ENCODE measurements around the gene TEAD4. TPM values are rescaled to one million over a fixed set of nuclear protein-coding genes. Genes with fewer than 3 reads are reported as not detected.

The TEAD4 gene
- total and polyA plus RNA-seq, 3 donors from 2014 or later: 9.7 to 16.1 (median 10.9) TPM

GRCh38 chr12:3071710-3072109, 112.5 kb downstream of the TEAD4 start:
- Histone ChIP-seq H3K4me1 (peaks cover 8% of the 10 kb centered on the region), H3K4me3 (no peak overlapping the region), H3K27ac (no peak overlapping the region), H3K36me3 (ENCODE audit: low read depth, missing control alignments) (no peaks in the 10 kb centered on the region), H3K9me3 (no peaks in the 10 kb centered on the region), H3K27me3 (no peaks in the 10 kb centered on the region)
- 84 to 92% methylated on average over 9 to 25 of the region's 25 CpGs for WGBS, 2 donors
- TF ChIP-seq, protein P1, sequence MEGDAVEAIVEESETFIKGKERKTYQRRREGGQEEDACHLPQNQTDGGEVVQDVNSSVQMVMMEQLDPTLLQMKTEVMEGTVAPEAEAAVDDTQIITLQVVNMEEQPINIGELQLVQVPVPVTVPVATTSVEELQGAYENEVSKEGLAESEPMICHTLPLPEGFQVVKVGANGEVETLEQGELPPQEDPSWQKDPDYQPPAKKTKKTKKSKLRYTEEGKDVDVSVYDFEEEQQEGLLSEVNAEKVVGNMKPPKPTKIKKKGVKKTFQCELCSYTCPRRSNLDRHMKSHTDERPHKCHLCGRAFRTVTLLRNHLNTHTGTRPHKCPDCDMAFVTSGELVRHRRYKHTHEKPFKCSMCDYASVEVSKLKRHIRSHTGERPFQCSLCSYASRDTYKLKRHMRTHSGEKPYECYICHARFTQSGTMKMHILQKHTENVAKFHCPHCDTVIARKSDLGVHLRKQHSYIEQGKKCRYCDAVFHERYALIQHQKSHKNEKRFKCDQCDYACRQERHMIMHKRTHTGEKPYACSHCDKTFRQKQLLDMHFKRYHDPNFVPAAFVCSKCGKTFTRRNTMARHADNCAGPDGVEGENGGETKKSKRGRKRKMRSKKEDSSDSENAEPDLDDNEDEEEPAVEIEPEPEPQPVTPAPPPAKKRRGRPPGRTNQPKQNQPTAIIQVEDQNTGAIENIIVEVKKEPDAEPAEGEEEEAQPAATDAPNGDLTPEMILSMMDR (IDR thresholded peaks at IDR 0.05): no peak
- TF ChIP-seq POLR2A (IDR thresholded peaks at IDR 0.05): no peak
- intact Hi-C loops (cut with DNase I; ENCODE audit: low total_unique reads): loop anchor here (5.0 to 10.0 kb wide), 2 partner anchors 63 to 201 kb away; no protein-coding TSS in a partner anchor
- DNase-seq: no peak

- intact Hi-C loops (cut with DNase I; ENCODE audit: low total_unique reads): loop anchor here (5.0 to 10.0 kb wide), 2 partner anchors 61 to 199 kb away; no protein-coding TSS in a partner anchor
- WGBS, 2 donors: 31 to 39% methylated on average over 13 of the region's 13 CpGs
- Histone ChIP-seq H3K4me1 (peaks cover 11% of the 10 kb centered on the region), H3K27me3 (no peaks in the 10 kb centered on the region), H3K36me3 (ENCODE audit: low read depth, missing control alignments) (no peaks in the 10 kb centered on the region), H3K9me3 (no peaks in the 10 kb centered on the region), H3K27ac (no peak overlapping the region), H3K4me3 (no peak overlapping the region)
- peak; percentile 87 for DNase-seq
- TF ChIP-seq POLR2A (IDR thresholded peaks at IDR 0.05): no peak
- TF ChIP-seq, protein P1 (IDR thresholded peaks at IDR 0.05): peak; percentile 89 to 99 (median 92)
Observed at GRCh38 chr12:3073438-3074250, 114.4 kb downstream of the TEAD4 start.

- no peak for DNase-seq
- no peaks in the 10 kb centered on the region for H3K27me3 ChIP-seq
- TF ChIP-seq, protein P1 (IDR thresholded peaks at IDR 0.05): no peak
- TF ChIP-seq POLR2A (IDR thresholded peaks at IDR 0.05): no peak
- peaks cover 11% of the 10 kb centered on the region for H3K4me1 ChIP-seq
- H3K36me3 ChIP-seq (ENCODE audit: low read depth, missing control alignments): no peaks in the 10 kb centered on the region
- no peaks in the 10 kb centered on the region for H3K9me3 ChIP-seq
- intact Hi-C loops (cut with DNase I; ENCODE audit: low total_unique reads): loop anchor here (10.0 kb wide), 1 partner anchor 59 kb away; no protein-coding TSS in a partner anchor
- H3K4me3 ChIP-seq: no peak overlapping the region
- H3K27ac ChIP-seq: no peak overlapping the region
- 87 to 97% methylated on average over 6 of the region's 6 CpGs for WGBS, 2 donors
Observed at GRCh38 chr12:3075315-3075714, 116.1 kb downstream of the TEAD4 start.

DNA sequence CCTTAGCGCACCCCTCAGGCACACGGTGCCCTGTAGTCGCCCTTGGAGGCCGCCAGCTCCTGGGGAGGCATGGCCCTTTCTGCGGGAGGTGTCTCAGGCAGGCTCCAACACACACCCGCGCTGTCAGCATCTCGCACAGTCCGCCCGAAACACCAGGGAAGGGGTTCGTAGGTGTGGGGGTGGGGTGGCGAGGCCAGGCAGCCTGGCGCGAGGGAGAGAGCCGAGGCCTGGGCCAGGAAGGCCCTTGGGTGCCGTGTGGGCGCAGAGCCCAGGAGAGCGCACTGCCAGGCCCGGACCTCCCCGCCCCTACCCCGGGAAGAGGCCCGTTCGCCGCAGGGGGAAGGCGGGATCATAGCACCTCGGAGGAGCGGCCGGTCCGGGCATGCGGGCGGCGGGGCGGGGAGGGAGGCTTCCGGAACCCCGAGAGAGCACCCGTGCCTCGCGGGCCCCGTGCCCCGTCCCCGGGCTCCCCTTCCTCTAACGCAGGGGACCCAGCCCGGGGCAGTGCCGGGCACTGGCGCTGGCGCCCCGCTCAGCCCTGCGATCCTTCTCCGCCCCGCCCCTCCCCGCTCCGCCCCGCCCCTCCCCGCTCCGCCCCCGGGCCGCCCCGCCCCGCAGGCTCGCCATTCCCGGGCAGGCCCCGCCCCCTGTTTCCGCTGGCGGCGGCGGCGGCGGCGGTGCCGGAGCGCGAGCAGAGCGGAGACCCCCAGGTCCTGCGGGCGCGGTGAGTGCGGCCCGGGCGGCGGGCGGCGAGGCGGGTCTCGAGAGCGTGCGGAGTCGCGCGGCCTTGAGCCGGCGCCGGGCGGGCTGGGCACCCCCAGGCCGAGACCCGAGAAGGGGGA, 117.8 kb downstream of the TEAD4 start, which contains the start of gene TSPAN9:
Gene TSPAN9 (plus strand): TSS at position 650 of the 842 bp plus-strand sequence. CDS start 123,815 bp downstream, outside the sequence.
- no peaks in the 10 kb centered on the region for H3K9me3 ChIP-seq

More for the DNA sequence above, 117.8 kb downstream of the TEAD4 start, which contains the start of gene TSPAN9:
- 1 to 2% methylated on average over 8 to 47 of the region's 95 CpGs for WGBS, 2 donors
- peak within 1 kb of the TSS; percentile 81 to 97 for H3K4me3 ChIP-seq
- no peak for TF ChIP-seq POLR2A (IDR thresholded peaks at IDR 0.05)
- TF ChIP-seq, protein P1 (IDR thresholded peaks at IDR 0.05): no peak
- no peaks in the 10 kb centered on the region for H3K27me3 ChIP-seq
- H3K36me3 ChIP-seq (ENCODE audit: low read depth, missing control alignments): no peaks in the 10 kb centered on the region
- DNase-seq: peak; percentile 77
- intact Hi-C loops (cut with DNase I; ENCODE audit: low total_unique reads): loop anchor here (10.0 kb wide), 1 partner anchor 58 kb away; no protein-coding TSS in a partner anchor
- H3K4me1 ChIP-seq: peaks cover 11% of the 10 kb centered on the region
- H3K27ac ChIP-seq: peak within 1 kb of the TSS; percentile 87 to 88
